CD14-positive monocyte (primary cell): ENCODE measurements around the gene CRACDL. TPM values are rescaled to one million over a fixed set of nuclear protein-coding genes. Genes with fewer than 3 reads are reported as not detected.

Experiments used
- DNase-seq, 3 donors: peaks; one replicate each; pipeline ENCODE4 v3.0.0-alpha.2; 2011 to 2022
- H2AFZ ChIP-seq: 2 replicates; pipeline ENCODE4 v1.6.0; 2012; ENCODE audit warnings: mild to moderate bottlenecking, low read depth, low read length, inconsistent platforms; ENCODE audit not compliant: insufficient read depth, poor library complexity, severe bottlenecking
- H3K27ac ChIP-seq, 2 donors: 1 replicate in 1 of 2; 2 replicates in 1 of 2; pipeline ENCODE4 v1.5.1; 2012 to 2013; ENCODE audit warnings: low read length in 2 of 2, control low read depth in 1 of 2, inconsistent platforms in 1 of 2, low read depth in 1 of 2, mild to moderate bottlenecking in 1 of 2
- H3K27me3 ChIP-seq, 2 donors: one replicate each; pipeline versions ENCODE4 v1.6.0 to v1.6.1; 2011 to 2013; ENCODE audit warnings: low read length in 2 of 2; ENCODE audit not compliant: control insufficient read depth in 2 of 2, insufficient read depth in 2 of 2
- H3K36me3 ChIP-seq, 2 donors: replicated peaks in 1 of 2; 1 replicate in 1 of 2; 2 replicates in 1 of 2; pipeline versions ENCODE4 v1.5.1 to v1.6.1; 2012 to 2013; ENCODE audit warnings: low read length in 2 of 2, control low read depth in 1 of 2, inconsistent platforms in 1 of 2, mild to moderate bottlenecking in 1 of 2; ENCODE audit not compliant: insufficient read depth in 2 of 2, control insufficient read depth in 1 of 2
- H3K4me1 ChIP-seq, 2 donors: 1 replicate in 1 of 2; 2 replicates in 1 of 2; pipeline versions ENCODE4 v1.5.1 to v1.6.1; 2012 to 2013; ENCODE audit warnings: low read length in 2 of 2, control low read depth in 1 of 2, inconsistent platforms in 1 of 2, mild to moderate bottlenecking in 1 of 2, moderate library complexity in 1 of 2; ENCODE audit not compliant: insufficient read depth in 2 of 2, control insufficient read depth in 1 of 2
- H3K4me2 ChIP-seq: replicated peaks from 2 replicates; pipeline ENCODE3; 2012; ENCODE audit warnings: low read length, moderate library complexity, mild to moderate bottlenecking; ENCODE audit not compliant: poor library complexity, severe bottlenecking; ENCODE audit errors: extremely low read depth
- H3K4me3 ChIP-seq, 3 experiments: fragments of 200-600 bp in 1 of 3; sonication (generic) in 1 of 3; replicated peaks in 1 of 3; 1 replicate in 2 of 3; 2 replicates in 1 of 3; pipeline ENCODE4 v1.5.1; 2011 to 2013; ENCODE audit warnings: low read length in 3 of 3, mild to moderate bottlenecking in 3 of 3, control low read depth in 2 of 3, low read depth in 2 of 3, inconsistent platforms in 1 of 3, moderate library complexity in 1 of 3
- H3K79me2 ChIP-seq: 2 replicates; pipeline ENCODE4 v1.6.0; 2012; ENCODE audit warnings: mild to moderate bottlenecking, control low read depth, inconsistent platforms, low read length, moderate library complexity; ENCODE audit not compliant: insufficient read depth
- H3K9ac ChIP-seq: 2 replicates; pipeline ENCODE4 v1.6.0; 2017; ENCODE audit warnings: low read length, mild to moderate bottlenecking; ENCODE audit not compliant: insufficient read depth, poor library complexity, severe bottlenecking
- H3K9me3 ChIP-seq, 2 donors: replicated peaks in 1 of 2; 1 replicate in 1 of 2; 2 replicates in 1 of 2; pipeline versions ENCODE4 v1.5.1 to v1.6.1; 2012 to 2013; ENCODE audit warnings: low read length in 2 of 2, control low read depth in 1 of 2; ENCODE audit not compliant: control insufficient read depth in 1 of 2, insufficient read depth in 1 of 2
- H4K20me1 ChIP-seq: 2 replicates; pipeline ENCODE4 v1.6.0; 2012; ENCODE audit warnings: mild to moderate bottlenecking, low read length, control low read depth, moderate library complexity; ENCODE audit not compliant: insufficient read depth
- H3K27ac Mint-ChIP-seq, 7 donors: one replicate each; pipeline ENCODE4 v1.8.0; 2020; ENCODE audit warnings: mild to moderate bottlenecking in 7 of 7, mixed read lengths in 7 of 7, moderate library complexity in 6 of 7, inconsistent platforms in 2 of 7
- H3K27me3 Mint-ChIP-seq, 3 donors: one replicate each; pipeline ENCODE4 v1.8.0; 2021 to 2022; ENCODE audit warnings: low read depth in 3 of 3, mild to moderate bottlenecking in 3 of 3, mixed read lengths in 3 of 3, moderate library complexity in 3 of 3, inconsistent platforms in 1 of 3
- H3K36me3 Mint-ChIP-seq, 2 donors: one replicate each; pipeline ENCODE4 v1.8.0; 2020; ENCODE audit warnings: mixed read lengths in 2 of 2, inconsistent platforms in 1 of 2, mild to moderate bottlenecking in 1 of 2
- H3K4me1 Mint-ChIP-seq: one replicate; pipeline ENCODE4 v1.8.0; 2020; ENCODE audit warnings: mild to moderate bottlenecking, mixed read lengths
- H3K4me3 Mint-ChIP-seq, 2 donors: one replicate each; pipeline ENCODE4 v1.8.0; 2020; ENCODE audit warnings: mild to moderate bottlenecking in 2 of 2, mixed read lengths in 2 of 2, moderate library complexity in 1 of 2
- H3K9me3 Mint-ChIP-seq, 7 donors: one replicate each; pipeline ENCODE4 v1.8.0; 2020 to 2022; ENCODE audit warnings: mixed read lengths in 7 of 7, mild to moderate bottlenecking in 6 of 7, moderate library complexity in 6 of 7, inconsistent platforms in 2 of 7
- CTCF ChIP-seq: fragments of 200-600 bp; IDR thresholded peaks from one replicate; pipeline ENCODE4 v1.8.0; 2022; ENCODE audit warnings: antibody characterized with exemption, mild to moderate bottlenecking
- WGBS: methylation state at CpG from one replicate; pipeline ENCODE4 v1.1.5; 2013; ENCODE audit warnings: missing lambda C conversion rate; ENCODE audit not compliant: insufficient coverage; 5-methylcytosine and 5-hydroxymethylcytosine counted together
- intact Hi-C, 2 donors: fragments of 100-400 bp; cut with micrococcal nuclease; formaldehyde crosslinking; loops; one replicate each; pipeline versions ENCODE4 v1.15.0 to v1.15.1; 2023
- polyA plus RNA-seq, 3 donors: library from polyadenylated mRNA; depleted of rRNA in 1 of 3; unstranded in 2 of 3; stranded (reverse) in 1 of 3; fragments of 300-500 nt in 2 of 3; fragments of >200 nt in 1 of 3; fragmentation: Illumina TruSeq in 2 of 3; gene quantifications; 1 replicate in 2 of 3; 2 replicates in 1 of 3; pipeline ENCODE4 v1.2.3, GENCODE V29; 2012 to 2021

Gene CRACDL
- polyA plus RNA-seq, 3 donors: 0.12 to 0.35 (median 0.28) TPM

GRCh38 chr2:98882971-98883779 lies 52.9 kb downstream of the CRACDL start:
- intact Hi-C loops: no loop called here
- no peak for TF ChIP-seq CTCF
- no peaks in the 10 kb centered on the region for H3K4me1 Mint-ChIP-seq
- Histone ChIP-seq H3K27ac (no peak overlapping the region), H3K36me3 (no peaks in the 10 kb centered on the region), H3K9ac (no peak overlapping the region), H3K4me1 (no peaks in the 10 kb centered on the region), H3K27me3 (no peaks in the 10 kb centered on the region), H3K4me3 (no peak overlapping the region), H4K20me1 (no peaks in the 10 kb centered on the region), H3K4me2 (no peak overlapping the region), H3K79me2 (no peaks in the 10 kb centered on the region), H3K9me3 (peaks cover 10 to 20% of the 10 kb centered on the region in 2 donors), H2AFZ (no peak overlapping the region)
- H3K27me3 Mint-ChIP-seq: peaks cover 1 to 5% (median 3%) of the 10 kb centered on the region in 3 donors
- H3K9me3 Mint-ChIP-seq: peaks cover 14 to 29% (median 25%) of the 10 kb centered on the region in 7 donors
- H3K27ac Mint-ChIP-seq: no peak overlapping the region
- no peak for DNase-seq
- 98% methylated on average over 9 of the region's 11 CpGs for WGBS
- H3K36me3 Mint-ChIP-seq: no peaks in the 10 kb centered on the region
- no peak overlapping the region for H3K4me3 Mint-ChIP-seq

- 96% methylated on average over 3 of the region's 3 CpGs for WGBS
- H3K4me3 Mint-ChIP-seq: no peak overlapping the region
- no peaks in the 10 kb centered on the region for H3K4me1 Mint-ChIP-seq
- H3K9me3 Mint-ChIP-seq: peaks cover 11 to 26% (median 18%) of the 10 kb centered on the region in 7 donors
- intact Hi-C loops: no loop called here
- no peak overlapping the region for H2AFZ ChIP-seq
- no peaks in the 10 kb centered on the region for H3K4me1 ChIP-seq
- no peak for DNase-seq
- TF ChIP-seq CTCF: no peak
- no peak overlapping the region for H3K4me2 ChIP-seq
- no peaks in the 10 kb centered on the region for H3K36me3 ChIP-seq
- H3K79me2 ChIP-seq: no peaks in the 10 kb centered on the region
- H3K9me3 ChIP-seq: peaks cover 10 to 13% of the 10 kb centered on the region in 2 donors
- H3K27ac Mint-ChIP-seq: no peak overlapping the region
- H3K27me3 Mint-ChIP-seq: peaks cover 0 to 5% (median 3%) of the 10 kb centered on the region in 3 donors
- no peaks in the 10 kb centered on the region for H4K20me1 ChIP-seq
- H3K27ac ChIP-seq: no peak overlapping the region
- no peak overlapping the region for H3K9ac ChIP-seq
- H3K27me3 ChIP-seq: no peaks in the 10 kb centered on the region
- no peak overlapping the region for H3K4me3 ChIP-seq
- no peaks in the 10 kb centered on the region for H3K36me3 Mint-ChIP-seq
These were observed 53.7 kb downstream of the CRACDL start for GRCh38 chr2:98882368-98882767.
